Measurements from ENCODE around the gene ALDH7A1.

Gene ALDH7A1

DNA sequence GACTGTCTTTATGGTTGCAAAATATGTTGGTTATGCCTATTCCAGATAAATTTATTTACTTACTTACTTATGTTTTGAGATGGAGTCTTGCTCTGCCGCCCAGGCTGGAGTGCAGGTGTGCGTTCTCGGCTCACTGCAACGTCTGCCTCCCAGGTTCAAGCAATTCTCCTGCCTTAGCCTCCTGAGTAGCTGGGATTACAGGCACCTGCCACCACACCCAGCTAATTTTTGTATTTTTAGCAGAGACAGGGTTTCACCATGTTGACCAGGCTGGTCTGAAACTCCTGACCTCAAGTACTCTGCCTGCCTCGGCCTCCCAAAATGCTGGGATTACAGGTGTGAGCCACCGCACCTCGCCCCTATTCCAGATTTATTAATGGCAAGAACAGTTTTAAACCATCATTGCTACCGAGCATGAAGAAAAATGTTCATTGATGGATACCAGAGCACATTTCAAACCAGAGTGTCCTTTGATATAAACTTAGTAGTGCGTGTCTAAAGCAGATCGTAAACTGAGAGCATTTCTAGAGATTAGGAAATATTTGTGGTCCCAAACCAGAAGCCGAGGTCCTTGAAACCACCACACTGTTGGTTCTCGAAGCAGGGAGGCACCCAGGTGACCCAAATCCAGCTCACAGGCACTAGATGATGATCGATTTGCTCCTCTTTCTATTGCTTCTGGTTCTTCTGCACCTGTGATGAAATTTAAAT, 86.6 kb downstream of the ALDH7A1 start:
- DNase-seq = no peak

DNA sequence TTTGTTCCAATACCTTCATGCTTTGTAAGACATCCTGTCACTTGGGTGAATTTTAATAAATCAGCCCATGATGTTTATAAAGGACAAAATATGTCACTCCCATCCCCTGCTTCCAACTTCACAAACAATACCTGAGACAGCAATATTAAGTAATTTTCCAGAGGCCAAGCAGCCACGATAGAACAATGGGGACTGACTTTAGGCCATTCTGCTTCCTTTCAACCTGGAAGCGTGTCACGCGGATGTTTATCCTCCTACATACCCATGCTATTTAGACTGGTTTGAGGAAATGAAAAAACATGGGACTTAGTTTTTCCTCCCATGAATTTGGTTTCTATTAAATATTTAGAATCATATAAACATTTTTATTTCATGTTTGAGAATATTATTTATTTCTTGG, 88.9 kb downstream of the ALDH7A1 start:
- no peak for DNase-seq

DNA sequence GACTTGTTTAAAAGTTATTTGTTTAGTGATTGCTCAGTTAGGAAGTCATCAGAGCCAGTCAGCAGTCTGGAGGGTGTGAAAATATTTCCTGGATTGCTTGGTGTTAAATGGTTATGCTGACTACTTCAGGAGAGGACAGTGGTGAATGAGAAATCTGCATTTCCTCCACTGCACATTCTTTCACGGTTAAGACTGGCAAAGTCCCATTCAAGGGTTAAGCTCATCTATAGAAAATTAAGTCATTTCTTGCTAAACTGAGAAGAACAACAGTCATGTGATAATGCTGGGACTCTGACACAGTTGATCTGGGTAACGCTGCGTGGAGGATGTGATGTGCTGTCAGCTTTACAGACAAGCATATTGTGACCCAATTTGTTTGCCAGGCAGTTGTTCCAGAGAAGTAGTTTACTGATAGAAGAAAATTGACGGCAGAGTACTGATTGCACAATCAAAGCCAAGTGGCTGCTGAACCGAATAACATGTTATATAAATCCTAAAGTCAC, 91.4 kb downstream of the ALDH7A1 start:
- peak; percentile 76 for DNase-seq

DNA sequence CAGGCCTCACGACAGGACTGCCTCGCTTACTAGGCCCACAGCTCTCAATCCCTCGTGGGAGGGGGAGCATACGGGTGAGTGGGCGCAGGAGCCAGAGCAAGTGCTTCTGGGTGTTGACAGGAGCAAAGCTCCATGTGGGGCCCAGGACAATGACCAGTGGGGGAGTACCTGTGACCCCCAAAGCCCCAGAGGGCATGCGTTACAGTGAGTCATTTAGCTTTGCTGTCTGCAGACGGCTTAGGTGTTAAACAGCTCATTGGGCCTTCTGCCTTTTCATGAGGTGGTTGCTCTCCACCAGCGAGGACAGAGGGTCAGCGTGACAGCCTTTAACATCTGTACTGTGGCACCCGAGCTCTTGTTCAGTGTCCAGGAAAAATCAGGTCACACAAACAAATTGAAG, 93.6 kb downstream of the ALDH7A1 start:
- DNase-seq = no peak

DNA sequence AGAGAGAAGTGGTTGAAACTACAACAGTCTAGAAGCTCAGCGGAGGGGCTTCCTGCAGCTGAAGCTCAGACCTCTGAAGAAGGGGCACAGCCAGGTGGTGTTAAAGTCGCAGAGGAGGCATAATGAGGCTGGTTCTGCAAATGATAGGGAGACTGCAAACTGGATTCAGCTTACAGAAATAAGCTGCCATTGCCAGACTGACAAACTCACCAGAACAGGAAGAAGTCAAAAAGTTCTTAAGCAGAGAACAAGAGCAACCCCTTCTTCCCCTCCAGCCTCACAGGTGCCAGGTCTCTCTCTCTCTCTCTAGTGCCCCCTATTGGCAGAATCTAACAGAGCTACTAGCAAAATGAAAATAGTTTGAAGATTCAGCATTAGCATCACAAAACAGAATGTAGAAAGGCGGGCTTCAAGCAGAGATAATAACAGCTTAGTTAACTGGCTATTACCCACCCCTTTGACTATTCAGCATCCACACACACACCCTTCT, 95.1 kb downstream of the ALDH7A1 start:
- no peak for DNase-seq

DNA sequence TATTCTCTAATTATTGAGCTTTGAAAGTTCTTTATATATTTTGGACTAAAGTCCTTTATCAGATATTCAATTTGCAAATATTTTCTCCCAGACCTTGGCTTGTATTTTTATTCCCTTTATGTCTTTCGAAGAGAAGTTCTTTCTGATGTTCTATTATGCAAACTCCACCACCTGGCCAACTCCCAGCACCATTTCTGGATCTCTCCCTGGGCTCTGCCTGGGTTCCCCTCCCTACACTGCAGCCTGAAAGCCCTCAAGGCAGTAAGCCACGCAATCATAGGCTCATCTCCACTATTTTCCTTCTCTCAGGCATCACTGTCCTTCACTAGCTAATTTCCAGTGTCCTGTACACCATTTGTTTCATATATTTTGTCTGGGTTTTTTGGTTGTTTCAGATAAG, 95.7 kb downstream of the ALDH7A1 start:
- DNase-seq = no peak

DNA sequence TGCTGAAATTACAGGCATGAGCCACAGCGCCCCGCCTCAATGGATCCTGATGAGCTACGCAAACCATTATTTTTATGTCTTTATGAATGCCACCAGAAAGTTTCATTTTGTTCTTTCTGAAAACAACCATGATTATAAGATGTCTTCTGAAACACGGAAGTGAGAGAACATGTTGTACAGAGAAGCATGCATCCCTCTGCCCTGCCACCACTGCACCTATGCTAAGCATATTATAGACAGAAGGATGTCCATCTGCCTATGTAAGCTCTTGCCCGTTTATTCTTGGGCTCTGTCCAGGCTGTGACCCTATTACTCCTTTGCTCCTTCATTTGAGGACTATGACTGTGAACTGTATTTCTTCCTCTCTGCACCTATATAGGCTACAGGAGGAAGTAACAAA, 97.5 kb downstream of the ALDH7A1 start:
- no peak for DNase-seq

DNA sequence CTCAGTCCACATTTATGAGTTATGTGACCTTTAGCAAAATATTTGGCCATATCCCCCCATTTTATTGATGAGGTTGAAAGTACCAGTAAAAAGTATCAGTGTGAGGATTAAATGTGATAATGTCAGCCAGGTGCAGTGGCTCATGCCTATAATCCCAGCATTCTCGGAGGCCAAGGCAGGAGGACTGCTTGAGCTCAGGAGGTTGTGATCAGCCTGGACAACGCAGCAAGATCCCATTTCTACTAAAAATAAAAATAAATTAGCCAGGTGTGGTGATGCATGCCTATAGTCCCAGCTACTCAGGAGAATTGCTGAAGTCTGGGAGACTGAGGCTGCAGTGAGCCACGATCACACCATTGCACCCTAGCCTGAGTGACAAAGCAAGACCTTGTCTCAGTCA, 100.6 kb downstream of the ALDH7A1 start:
- no peak for DNase-seq

DNA sequence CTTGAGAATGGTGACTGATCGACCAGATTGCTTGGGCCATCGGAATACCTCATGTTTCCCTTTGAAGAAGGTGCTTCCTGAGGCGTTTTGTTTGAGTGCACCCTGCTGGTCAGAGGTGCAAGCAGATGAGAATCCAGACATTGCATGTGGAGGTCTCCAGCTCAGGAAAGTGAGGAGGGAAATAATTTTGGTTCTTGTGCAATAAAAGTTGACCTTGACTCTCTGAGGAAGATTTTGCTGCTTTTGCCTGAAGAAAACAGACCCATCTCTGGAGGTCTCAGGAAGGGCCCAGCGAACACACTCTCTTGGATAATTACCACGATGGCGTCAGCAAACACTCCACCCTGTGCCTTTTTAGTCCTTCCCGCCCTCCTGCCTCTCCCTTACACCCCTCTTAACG, 102.1 kb downstream of the ALDH7A1 start:
- no peak for DNase-seq

DNA sequence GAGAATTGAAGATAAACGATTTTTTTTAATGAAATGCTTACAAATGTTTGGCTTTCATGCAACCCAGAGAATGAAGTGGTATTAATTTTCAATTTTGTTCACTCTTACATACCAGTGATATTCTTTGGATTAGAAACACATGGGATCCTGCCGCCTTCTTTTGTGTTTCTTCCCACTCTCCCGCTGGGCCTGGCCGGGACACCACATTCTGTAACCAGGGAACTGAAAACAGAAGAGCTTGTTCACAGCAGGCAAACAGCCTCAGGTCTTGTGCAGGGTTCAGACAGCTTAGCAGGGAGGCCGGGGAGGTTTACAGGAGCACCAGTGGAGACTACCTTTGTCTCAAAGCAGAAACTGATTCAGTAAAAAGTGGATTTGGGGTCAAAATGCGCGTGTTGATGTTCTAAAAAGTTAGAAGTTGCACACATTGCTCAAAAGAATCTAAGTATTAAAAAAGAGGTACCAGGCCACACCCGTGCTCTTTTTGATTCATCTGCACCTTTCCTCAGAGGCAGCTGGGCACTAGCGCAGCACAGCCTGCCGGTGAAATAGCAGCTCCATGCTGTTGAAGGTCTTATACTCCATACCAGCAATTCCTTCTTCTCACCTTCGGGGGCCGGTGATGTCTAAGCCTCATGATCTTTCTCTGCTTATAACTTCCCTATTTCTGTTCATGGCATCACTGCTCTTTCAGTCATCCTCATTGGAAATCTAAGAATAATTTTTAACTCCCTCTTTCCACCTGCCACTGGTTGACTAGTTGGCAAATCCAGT, 104.7 kb downstream of the ALDH7A1 start:
- peak; percentile 80 for DNase-seq

DNA sequence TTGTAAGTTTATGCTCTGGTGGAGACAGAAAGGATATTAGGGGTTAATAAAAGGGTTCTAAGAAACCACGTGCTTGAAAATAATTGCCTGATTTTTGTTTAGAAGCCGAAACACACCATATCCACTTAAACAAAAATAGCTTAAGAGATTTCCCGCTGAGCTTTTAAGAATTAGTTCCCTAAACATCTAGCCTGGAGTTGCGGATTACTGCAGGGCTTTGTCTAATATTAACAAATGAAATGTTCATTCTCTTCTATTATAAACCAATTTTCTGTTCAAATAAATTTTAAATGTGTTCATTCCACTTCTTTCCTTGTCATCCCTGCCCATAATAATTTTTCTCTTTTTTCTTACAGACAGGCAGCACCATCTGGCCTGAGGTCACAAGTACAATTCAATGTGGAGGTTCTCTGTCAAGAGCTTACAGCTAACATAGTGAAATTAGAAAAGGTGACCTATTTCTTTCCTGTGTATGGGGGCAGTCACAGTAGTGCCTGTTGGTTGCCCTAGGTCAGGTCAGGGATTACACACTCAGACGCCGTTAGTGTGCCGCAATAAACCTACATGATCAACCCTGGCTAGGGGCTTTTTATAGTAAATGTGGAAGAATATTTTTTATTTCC, 106.5 kb downstream of the ALDH7A1 start:
- DNase-seq = no peak

DNA sequence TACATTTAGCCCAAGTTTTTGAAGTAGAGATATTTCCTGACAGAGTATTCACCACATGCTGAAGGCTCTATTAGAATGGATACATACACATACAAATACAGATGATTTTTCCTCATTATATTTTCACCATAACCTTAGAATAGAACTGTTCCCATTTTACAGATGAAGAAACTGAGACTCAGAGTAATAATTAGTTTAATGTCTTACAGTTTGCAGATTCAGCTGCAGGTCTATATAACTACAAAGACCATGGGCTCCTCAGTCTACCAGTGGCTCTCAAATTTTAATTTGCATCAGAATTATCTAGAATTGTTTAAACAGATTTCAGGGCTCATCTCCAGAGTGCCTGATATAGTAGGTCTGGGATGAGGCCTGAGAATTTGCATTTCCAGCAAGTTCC, 107.4 kb downstream of the ALDH7A1 start:
- DNase-seq = no peak

DNA sequence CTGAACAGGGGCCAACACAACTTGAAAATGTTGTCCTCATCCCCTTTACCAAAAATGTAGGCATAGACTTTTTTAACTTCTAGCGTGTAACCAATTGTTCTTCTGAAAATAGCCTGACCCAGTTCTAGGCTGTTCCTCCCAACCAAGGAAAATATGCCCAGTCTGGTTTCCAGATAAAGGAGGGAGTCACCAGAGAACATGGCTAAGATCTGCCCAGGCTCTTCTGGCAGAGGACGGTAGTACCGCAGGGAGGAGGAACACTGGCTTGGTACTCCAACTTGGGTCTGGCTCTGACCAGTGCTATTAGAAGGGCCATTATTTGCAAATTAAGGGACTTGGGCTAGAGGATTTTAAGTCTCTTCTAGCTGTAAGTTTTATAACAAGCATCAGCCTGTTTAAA, 108.7 kb downstream of the ALDH7A1 start:
- no peak for DNase-seq

DNA sequence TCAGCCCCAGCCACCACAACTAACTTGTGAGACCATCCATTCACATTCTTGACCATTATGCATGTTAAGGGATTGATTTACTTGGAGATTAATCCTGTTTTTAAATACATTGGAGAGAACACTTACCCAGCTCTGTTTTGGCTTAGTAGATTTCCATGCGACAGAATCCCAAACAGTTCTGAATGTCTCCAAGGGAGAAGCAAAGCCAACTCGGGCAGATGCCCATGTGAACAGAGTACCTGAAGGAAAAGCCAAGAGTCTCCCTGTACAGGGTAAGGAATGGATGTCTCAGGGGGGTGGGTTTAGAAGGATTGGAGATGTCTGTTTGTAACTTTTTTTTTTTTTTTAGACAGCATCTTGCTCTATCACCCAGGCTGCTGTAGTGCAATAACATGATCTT, 110.8 kb downstream of the ALDH7A1 start:
- no peak for DNase-seq

DNA sequence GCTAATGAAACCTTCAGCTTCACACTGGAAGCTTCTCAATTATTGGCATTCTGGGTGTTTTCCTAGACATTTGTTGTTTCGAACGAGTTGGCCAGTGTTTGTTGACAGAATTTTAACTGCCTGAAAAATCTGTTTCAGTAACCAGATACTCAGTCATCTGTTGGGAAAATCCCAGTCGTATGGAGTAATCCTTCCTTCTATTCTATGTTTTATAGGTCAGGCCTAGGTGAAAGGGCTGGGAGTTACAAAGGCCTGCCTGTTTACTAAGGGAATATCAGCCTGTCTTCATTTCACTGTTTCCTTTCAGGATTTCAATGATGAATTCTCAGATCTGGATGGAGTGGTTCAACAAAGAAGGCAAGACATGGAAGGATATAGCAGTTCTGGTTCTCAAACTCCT, 111.9 kb downstream of the ALDH7A1 start:
- no peak for DNase-seq

DNA sequence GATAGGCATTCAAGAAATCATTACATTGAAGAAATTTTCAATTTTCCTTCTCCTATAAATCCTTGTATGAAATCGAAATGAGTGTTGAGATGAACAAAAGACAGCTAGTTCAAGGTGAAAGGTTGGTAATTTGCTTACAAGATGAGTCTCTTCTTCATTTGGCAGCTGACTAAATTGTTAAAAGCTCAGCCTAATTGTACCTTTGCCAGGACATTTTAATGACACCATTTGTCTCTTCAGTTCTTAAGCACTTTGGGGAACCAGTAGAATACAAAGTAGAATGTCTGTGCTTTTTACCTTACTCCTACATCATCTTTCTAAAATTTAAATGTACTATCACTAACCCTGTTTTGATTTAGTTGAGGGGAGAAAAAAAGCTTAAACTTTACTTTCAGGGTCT, 112.4 kb downstream of the ALDH7A1 start:
- no peak for DNase-seq

DNA sequence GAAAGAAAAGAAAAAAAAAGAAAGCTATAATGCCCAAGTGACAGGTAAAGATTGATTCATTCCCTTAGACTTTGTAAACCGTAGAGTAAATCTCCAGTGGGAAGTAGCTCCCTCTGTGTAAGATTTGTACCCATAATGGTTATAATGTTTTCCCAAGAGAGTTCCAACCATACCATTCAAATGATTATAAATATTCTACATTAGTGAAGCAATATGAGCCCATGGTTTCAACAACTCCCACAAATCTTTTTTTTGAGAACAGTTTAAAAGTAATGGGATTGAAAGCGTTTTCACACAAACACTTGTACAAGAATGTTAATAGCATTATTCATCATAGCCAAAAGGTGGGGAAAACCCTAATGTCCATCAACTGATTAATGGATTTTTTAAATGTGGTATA, 113.8 kb downstream of the ALDH7A1 start:
- DNase-seq = peak; percentile 71

Data from fibroblast of skin of back (primary cell).